GDM1 (cell line): Measurements from ENCODE around the gene CD82.
"Not testable (repeated sequence)": the region's sequence is repeated elsewhere in the genome, so short reads cannot be mapped to it uniquely, and the experiment has no call there.

Source experiments
- DNase-seq: peaks from one replicate; lab custom pipeline; 2025; lab: John Stamatoyannopoulos, UW

CD82 gene

DNA sequence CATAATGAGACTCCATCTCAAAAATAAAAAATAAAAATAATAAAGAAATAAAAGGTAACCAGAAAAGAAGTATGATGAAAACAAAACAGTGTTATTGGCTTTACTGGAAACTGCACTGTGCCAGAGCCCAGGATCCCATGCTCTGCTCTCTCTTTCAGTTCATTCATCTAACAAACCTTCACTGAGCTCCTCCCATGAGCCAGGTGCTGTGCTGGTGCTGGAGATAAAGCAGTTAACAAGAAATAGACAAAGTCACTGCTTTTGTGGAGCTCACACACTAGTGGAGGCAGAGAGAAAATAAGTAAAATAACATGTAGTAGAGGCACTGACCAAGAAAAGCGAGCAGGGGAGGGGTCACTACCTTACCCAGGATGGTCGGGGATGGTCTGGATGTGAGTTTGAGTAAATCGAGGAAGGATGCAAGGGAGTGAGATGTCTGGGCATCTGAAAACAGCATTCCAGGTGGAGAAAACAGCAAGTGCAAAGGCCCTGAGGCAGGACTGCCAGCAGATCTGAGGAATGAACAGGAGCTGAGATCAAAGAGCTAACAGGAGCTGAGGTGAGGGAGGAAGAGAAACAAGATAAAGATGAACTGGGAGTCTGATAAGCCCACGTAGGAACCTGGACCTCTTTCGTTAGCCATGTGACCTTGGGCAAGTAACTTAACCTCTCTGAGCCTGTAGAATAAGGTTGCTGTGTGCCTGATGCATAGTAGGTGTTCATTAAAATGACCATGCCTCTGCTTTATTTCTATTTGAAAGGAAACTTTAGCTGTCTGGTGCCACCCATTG, 31.3 kb upstream of the CD82 start:
- DNase-seq, result no peak

- DNase-seq, result no peak
These were observed 30.1 kb upstream of the CD82 start for GRCh38 chr11:44535191-44535980.

- DNase-seq, result no peak
These were observed 28.5 kb upstream of the CD82 start for GRCh38 chr11:44536788-44537516.

GRCh38 chr11:44537679-44538078, 27.8 kb upstream of the CD82 start:
- no peak for DNase-seq

- DNase-seq, result peak; percentile 22
These were observed 26.9 kb upstream of the CD82 start for GRCh38 chr11:44538375-44539054.

GRCh38 chr11:44539971-44540370, 25.5 kb upstream of the CD82 start:
- no peak for DNase-seq

- no peak for DNase-seq
These were observed 24.8 kb upstream of the CD82 start for GRCh38 chr11:44540667-44541066.

DNA sequence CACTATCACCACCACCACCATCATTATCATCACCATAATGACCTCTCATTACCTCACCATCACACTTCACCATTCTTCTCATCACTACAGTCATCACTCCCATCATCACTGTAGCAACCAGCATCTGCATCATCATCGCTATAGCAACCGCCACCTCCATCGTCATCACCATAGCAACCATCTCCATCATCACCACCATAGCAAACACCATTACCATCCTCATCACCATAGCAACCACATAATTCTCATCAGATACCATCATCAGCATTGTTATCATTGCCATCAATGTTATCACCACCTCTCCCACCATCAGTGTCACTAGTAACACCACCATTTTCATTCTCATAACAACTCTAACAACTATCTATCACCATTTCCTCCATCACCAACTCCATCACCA, 23.1 kb upstream of the CD82 start:
- DNase-seq, result no peak

DNA sequence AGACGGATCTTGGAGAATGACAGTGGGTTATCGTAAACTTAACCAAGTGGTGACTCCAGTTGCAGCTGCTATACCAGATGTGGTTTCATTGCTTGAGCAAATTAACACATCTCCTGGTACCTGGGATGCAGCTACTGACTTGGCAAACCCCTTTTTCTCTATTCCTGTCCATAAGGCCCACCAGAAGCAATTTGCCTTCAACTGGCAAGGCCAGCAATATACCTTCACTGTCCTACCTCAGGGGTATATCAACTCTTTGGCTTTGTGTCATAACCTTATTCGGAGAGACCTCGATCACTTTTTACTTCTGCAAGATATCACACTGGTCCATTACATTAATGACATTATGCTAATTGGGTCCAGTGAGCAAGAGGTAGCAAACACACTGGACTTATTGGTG, 18.5 kb upstream of the CD82 start:
- not testable (repeated sequence) for DNase-seq

GRCh38 chr11:44547534-44547933, 17.9 kb upstream of the CD82 start:
- DNase-seq, result not testable (repeated sequence)

DNA sequence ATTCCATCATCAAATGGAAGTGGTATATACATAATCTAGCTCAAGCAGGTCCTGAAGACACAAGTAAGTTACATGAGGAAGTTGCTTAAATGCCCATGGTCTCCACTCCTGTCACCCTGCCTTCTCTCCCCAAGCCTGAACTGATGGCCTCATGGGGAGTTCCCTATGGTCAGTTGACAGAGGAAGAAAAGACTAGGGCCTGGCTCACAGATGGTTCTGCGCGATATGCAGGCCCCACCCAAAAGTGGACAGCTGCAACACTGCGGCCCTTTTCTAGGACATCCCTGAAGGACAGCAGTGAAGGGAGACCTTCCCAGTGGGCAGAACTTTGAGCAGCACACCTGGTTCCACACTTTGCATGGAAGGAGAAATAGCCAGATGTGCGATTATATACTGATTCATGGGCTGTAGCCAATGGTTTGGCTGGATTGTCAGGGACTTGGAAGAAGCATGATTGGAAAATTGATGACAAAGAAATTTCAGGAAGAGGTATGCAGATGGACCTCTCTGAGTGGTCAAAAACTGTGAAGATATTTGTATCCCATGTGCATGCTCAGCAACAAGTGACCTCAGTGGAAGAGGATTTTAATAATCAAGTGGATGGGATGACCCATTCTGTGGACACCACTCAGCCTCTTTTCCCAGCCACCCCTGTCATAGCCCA, 17.3 kb upstream of the CD82 start:
- no peak for DNase-seq

- not testable (repeated sequence) for DNase-seq
These were observed 16.3 kb upstream of the CD82 start for GRCh38 chr11:44548961-44549749.

DNA sequence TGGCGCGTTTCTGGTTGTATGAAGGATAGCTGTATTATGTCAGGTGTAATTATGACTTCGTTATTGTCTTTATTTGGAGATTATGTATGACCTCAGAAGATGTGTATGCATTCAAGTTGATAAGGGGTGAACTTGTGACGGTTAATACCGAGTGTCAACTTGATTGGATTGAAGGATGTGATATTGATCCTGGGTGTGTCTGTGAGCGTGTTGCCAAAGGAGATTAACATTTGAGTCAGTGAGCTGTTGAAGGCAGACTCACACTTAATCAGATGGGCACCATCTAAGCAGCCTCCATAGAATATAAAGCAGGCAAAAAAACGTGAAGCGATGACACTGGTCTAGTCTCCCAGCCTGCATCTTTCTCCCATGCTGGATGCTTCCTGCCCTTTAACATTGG, 15.3 kb upstream of the CD82 start:
- no peak for DNase-seq

DNA sequence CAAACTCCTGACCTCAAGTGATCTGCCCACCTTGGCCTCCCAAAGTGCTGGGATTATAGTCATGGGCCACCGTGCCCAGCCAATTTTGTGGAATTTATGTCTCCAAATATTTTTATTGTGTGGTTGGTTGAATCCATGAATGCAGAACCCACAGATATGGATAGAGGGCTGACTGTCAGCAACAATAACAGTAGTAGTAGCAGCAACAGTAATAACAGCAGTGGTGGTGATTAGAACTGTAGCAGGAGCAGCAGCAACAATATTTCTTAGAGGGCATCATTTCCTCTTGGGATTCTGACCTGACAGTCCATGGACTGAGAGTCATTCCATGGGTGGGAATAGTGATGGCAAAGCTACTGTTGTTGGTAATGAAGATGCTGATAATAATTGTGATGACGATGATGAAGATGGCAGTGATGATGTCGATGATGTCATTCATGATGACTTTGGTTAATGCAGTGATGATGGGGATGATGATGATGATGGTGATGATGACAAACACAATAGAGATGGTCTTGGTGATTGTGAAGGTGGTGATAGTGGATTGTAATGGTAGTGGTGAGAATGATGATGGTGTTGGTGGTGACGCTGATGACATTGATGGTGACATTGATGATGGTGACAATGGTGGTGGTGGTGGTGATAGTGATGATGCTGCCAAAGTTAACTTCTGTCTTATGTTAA, 13.9 kb upstream of the CD82 start:
- DNase-seq, result no peak

- no peak for DNase-seq
These were observed 10.2 kb upstream of the CD82 start for GRCh38 chr11:44555031-44555800.

- DNase-seq, result peak; percentile 35
These were observed 8.6 kb upstream of the CD82 start for GRCh38 chr11:44556735-44557409.

- DNase-seq, result peak; percentile 1
These were observed 8.0 kb upstream of the CD82 start for GRCh38 chr11:44557464-44557863.

DNA sequence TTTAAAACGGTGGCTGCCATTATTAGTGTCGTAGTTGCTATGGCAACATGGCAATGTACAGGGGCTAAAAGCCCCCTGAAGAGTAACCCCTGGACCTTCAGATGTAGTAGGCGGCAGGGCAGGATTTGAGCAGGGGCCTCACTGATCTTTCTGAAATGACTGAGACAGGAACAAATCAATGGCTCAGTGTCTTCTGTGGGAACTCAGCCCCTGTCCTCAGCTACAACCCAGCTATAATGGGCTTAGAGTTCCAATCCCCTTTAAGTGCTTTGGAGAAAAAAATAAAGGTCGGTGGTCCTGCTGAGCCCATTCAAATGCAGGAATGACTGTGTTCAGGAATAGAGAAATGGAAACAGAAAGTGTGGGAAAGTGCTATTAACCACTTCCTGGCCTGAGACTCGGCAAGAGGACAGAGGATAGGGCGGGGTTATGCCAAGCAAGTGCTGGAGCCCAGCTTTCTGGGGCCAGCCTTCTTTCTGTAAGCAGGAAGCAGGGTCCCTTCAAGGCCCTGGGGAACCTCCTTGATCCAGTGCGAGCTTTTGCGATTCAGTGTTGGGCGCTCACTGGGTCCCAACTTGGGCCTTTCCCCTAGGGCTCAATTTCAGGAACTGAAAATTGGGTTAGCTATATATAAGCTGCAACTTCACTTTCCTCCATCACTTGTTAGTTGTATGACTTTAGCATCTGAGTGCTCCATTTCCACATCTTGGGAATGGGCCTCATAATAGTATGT, 6.1 kb upstream of the CD82 start:
- DNase-seq, result peak; percentile 2
